ENCODE data around the gene SECISBP2L. TPM values are rescaled to one million over a fixed set of nuclear protein-coding genes. Genes with fewer than 3 reads are reported as not detected.
A peak's percentile ranks its signal among the peaks of the same experiment; 100 is the strongest.

The SECISBP2L gene
- total and polyA plus RNA-seq, 9 of the 15 experiments (the other 6 are each of a cell fraction or from before 2014, with no cell fraction given), result 0.55 to 14.1 (median 10.4) TPM

DNA sequence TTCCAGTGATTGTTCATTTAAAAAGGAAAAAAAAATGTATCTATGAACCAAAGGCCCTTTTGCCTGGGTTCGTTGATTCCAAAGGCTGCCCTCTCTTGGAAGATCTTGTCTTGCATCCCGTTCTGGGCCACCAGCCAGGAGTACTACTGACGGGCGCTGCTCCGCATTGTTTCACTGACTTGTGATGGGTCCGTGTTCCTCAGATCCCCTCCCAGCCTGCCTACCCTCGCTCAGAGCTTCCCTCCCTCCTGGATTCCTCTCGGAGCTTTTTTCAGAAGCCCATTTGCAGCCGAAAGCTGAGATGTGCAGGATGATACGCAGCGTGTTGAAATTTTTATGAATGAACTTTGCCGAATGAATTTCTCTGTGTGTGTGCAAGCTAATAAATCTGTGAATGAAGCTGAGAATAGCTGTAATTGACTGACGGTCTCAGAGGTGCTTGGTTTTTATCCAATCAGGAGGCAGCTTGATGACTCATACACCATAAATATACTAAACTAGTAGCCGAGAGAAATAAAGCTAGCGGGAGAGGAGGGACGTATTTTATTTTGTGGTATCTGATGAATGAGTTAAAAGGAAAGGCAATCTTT lies 82.6 kb downstream of the SECISBP2L start, which contains the start of gene SHC4 (continued):
- TF ChIP-seq TFAP4 (CRISPR knock-in tag; IDR thresholded peaks at IDR 0.05; ENCODE audit: borderline replicate concordance), result no peak
- TF ChIP-seq FIP1L1 (IDR thresholded peaks at IDR 0.05; ENCODE audit: low read depth, low read length, poor library complexity, severe bottlenecking), result no peak
- TF ChIP-seq ZC3H8 (IDR thresholded peaks at IDR 0.05), result no peak
- no peak for TF ChIP-seq ZNF444 (CRISPR knock-in tag; IDR thresholded peaks at IDR 0.05)
- no peak for TF ChIP-seq EGR1 (conservative IDR thresholded peaks at IDR 0.05)
- TF ChIP-seq ZKSCAN8 (CRISPR knock-in tag; IDR thresholded peaks at IDR 0.05), result no peak
- TF ChIP-seq, protein P1, sequence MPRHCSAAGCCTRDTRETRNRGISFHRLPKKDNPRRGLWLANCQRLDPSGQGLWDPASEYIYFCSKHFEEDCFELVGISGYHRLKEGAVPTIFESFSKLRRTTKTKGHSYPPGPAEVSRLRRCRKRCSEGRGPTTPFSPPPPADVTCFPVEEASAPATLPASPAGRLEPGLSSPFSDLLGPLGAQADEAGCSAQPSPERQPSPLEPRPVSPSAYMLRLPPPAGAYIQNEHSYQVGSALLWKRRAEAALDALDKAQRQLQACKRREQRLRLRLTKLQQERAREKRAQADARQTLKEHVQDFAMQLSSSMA (CRISPR knock-in tag; IDR thresholded peaks at IDR 0.05), result no peak
- no peak for TF ChIP-seq ZNF146 (CRISPR knock-in tag; IDR thresholded peaks at IDR 0.05; ENCODE audit: unreplicated experiment)
- no peak for TF ChIP-seq ZFPM2 (CRISPR knock-in tag; IDR thresholded peaks at IDR 0.05)
- TF ChIP-seq MEF2D (tag; conservative IDR thresholded peaks at IDR 0.05; ENCODE audit: low read depth), result no peak
- TF ChIP-seq HDAC6 (IDR thresholded peaks at IDR 0.05; ENCODE audit: low read depth, low read length), result no peak
- no peak for TF ChIP-seq NR3C1 (CRISPR knock-in tag; IDR thresholded peaks at IDR 0.05)
- no peak for TF ChIP-seq ZNF785 (CRISPR knock-in tag; IDR thresholded peaks at IDR 0.05)
- TF ChIP-seq NFRKB (IDR thresholded peaks at IDR 0.05; ENCODE audit: low read depth), result no peak
- no peak for TF ChIP-seq KDM5B (IDR thresholded peaks at IDR 0.05; ENCODE audit: insufficient replicate concordance, low read depth, low read length)
- peak in 2 of 3 experiments; percentile 26 to 27; a peak in 2 of 6 replicates for TF ChIP-seq CTCF (IDR thresholded peaks at IDR 0.05 in 2 of 3, conservative IDR thresholded peaks at IDR 0.05 in 1 of 3; ENCODE audit: insufficient read depth in 2 of 3, low read depth in 1 of 3, low read length in 3 of 3)
- TF ChIP-seq PHF21A (IDR thresholded peaks at IDR 0.05; ENCODE audit: borderline replicate concordance, low read depth), result peak; percentile 83; the same call in 1 of the 2 replicates
- TF ChIP-seq THAP12 (CRISPR knock-in tag; IDR thresholded peaks at IDR 0.05), result no peak
- no peak for TF ChIP-seq XRCC3 (IDR thresholded peaks at IDR 0.05)
- TF ChIP-seq SRF (CRISPR knock-in tag; IDR thresholded peaks at IDR 0.05), result no peak
- TF ChIP-seq TCF3 (CRISPR knock-in tag; IDR thresholded peaks at IDR 0.05), result no peak
- TF ChIP-seq JUND (IDR thresholded peaks at IDR 0.05; ENCODE audit: borderline replicate concordance, low read depth, low read length), result peak; percentile 81
- TF ChIP-seq JUND (tag; IDR thresholded peaks at IDR 0.05; ENCODE audit: borderline replicate concordance, low read depth, low read length), result peak; percentile 76; the same call in 2 of the 3 replicates
- TF ChIP-seq POLR2H (tag; IDR thresholded peaks at IDR 0.05; ENCODE audit: low read depth), result no peak
